Upper lobe of right lung (tissue), 1 donor: ENCODE data around the gene UST. TPM values are rescaled to one million over a fixed set of nuclear protein-coding genes. Genes with fewer than 3 reads are reported as not detected.
"Not testable (repeated sequence)": the region's sequence is repeated elsewhere in the genome, so short reads cannot be mapped to it uniquely, and the experiment has no call there.

Experiments
- ATAC-seq: fragments of 200-7000 bp; cut with Tn5 transposase; one replicate; pipeline ENCODE4 v1.9.1; 2020; ENCODE audit warnings: mild to moderate bottlenecking, moderate library complexity
- DNase-seq: peaks from one replicate; pipeline ENCODE4 v3.0.0-alpha.2; 2020
- H3K27ac ChIP-seq: fragments of 200-600 bp; one replicate; pipeline ENCODE4 v1.8.0; 2022
- H3K27me3 ChIP-seq: fragments of 200-600 bp; one replicate; pipeline ENCODE4 v1.8.0; 2022; ENCODE audit warnings: mild to moderate bottlenecking
- H3K36me3 ChIP-seq: fragments of 200-600 bp; one replicate; pipeline ENCODE4 v1.8.0; 2022
- H3K4me1 ChIP-seq: fragments of 200-600 bp; one replicate; pipeline ENCODE4 v1.8.0; 2022
- H3K4me3 ChIP-seq: fragments of 200-600 bp; one replicate; pipeline ENCODE4 v1.8.0; 2022; ENCODE audit warnings: mild to moderate bottlenecking
- H3K9me3 ChIP-seq: fragments of 200-600 bp; one replicate; pipeline ENCODE4 v1.8.0; 2022
- intact Hi-C: fragments of 100-400 bp; cut with DNase I; formaldehyde crosslinking; loops from one replicate; pipeline ENCODE4 v1.11.0; 2022
- total RNA-seq: library from RNA; stranded (reverse); fragmentation: NEBNext Ultra II Directional; extraction: Animal tissue kit (Norgen Biotek cat#: 25700); gene quantifications from one replicate; pipeline ENCODE4 v1.2.1, GENCODE V29; 2021
- TF ChIP-seq, protein P1 (sequence below): fragments of 200-600 bp; IDR thresholded peaks from one replicate; pipeline ENCODE4 v1.8.0; 2022; ENCODE audit warnings: antibody characterized with exemption
- donor health status: DM: no; HTN: yes; CAD: no; lungs with severe emphysema.

UST gene
- total RNA-seq, 1 donor from 2014 or later, result 11.8 TPM

DNA sequence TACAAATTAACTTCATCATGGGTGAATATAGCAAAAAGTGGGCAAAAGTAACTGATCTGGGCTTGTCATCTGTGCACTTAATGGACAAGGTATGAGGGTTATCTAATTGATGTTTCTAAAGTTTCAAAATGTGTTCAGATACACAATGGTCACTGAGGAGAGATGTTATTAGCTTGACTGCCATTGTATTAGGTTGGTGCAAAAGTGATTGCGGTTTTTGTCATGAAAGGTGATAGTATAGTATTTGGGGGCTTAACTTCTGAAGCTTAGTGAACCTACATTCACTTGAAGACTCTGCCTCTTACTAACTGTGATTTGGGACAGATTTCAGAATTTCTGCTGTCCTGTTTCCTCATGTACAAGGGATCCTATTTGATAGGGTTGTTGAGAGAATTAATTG, 159.6 kb downstream of the UST start:
- H3K27me3 ChIP-seq, result no peaks in the 10 kb centered on the region
- DNase-seq (no peak), ATAC-seq (no peak)
- TF ChIP-seq, protein P1, sequence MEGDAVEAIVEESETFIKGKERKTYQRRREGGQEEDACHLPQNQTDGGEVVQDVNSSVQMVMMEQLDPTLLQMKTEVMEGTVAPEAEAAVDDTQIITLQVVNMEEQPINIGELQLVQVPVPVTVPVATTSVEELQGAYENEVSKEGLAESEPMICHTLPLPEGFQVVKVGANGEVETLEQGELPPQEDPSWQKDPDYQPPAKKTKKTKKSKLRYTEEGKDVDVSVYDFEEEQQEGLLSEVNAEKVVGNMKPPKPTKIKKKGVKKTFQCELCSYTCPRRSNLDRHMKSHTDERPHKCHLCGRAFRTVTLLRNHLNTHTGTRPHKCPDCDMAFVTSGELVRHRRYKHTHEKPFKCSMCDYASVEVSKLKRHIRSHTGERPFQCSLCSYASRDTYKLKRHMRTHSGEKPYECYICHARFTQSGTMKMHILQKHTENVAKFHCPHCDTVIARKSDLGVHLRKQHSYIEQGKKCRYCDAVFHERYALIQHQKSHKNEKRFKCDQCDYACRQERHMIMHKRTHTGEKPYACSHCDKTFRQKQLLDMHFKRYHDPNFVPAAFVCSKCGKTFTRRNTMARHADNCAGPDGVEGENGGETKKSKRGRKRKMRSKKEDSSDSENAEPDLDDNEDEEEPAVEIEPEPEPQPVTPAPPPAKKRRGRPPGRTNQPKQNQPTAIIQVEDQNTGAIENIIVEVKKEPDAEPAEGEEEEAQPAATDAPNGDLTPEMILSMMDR, result no peak
- H3K9me3 ChIP-seq, result no peaks in the 10 kb centered on the region
- intact Hi-C loops, result no loop called here
- H3K36me3 ChIP-seq, result no peaks in the 10 kb centered on the region
- no peak overlapping the region for H3K27ac ChIP-seq
- H3K4me3 ChIP-seq, result no peak overlapping the region
- no peaks in the 10 kb centered on the region for H3K4me1 ChIP-seq

DNA sequence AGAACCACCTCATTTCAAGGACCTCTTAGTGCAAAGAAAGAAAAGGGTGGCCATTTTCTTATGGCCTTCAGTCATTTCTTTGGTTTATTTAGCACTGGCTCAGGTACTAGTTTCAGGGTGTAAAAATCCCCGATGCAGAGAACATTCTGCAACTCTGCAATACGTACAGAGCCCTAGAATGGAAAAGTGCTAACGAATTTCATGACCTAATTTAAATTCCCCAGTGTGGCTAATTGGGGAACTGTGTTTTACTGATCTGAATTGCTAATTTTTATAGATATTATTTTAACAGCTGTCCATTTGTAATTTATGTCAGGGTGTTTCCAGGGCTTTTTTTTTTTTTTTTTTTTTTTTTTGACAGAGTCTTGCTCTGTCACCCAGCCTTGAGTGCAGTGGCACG, 160.7 kb downstream of the UST start:
- no peaks in the 10 kb centered on the region for H3K27me3 ChIP-seq
- H3K27ac ChIP-seq, result no peak overlapping the region
- H3K4me1 ChIP-seq, result no peaks in the 10 kb centered on the region
- no peak for ATAC-seq
- no peak overlapping the region for H3K4me3 ChIP-seq
- intact Hi-C loops, result no loop called here
- no peaks in the 10 kb centered on the region for H3K36me3 ChIP-seq
- no peaks in the 10 kb centered on the region for H3K9me3 ChIP-seq
- no peak for DNase-seq
- TF ChIP-seq, protein P1, result no peak

DNA sequence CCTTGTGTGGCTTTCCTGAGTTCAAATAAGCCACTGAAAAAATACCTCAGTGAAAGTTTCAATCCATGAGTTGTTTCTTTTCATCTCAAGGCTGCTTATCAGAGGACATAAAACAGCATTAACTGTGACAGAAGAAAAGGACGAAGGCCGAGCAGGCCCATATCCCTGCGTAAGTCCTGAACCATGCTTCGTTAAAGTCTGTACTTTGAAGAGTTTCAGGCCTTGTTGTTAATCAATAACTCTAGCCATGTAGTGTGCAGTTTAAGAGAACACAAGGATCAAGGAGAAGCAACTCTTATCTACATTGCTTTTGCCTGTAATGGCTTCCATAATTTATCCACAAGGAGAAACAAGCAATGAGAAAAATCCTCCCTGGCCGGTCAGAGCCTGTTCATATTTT, 165.4 kb downstream of the UST start:
- H3K36me3 ChIP-seq, result no peaks in the 10 kb centered on the region
- no peaks in the 10 kb centered on the region for H3K4me1 ChIP-seq
- ATAC-seq (no peak), DNase-seq (no peak)
- H3K9me3 ChIP-seq, result no peaks in the 10 kb centered on the region
- no peak overlapping the region for H3K4me3 ChIP-seq
- intact Hi-C loops, result no loop called here
- H3K27me3 ChIP-seq, result no peaks in the 10 kb centered on the region
- H3K27ac ChIP-seq, result no peak overlapping the region
- TF ChIP-seq, protein P1, result no peak

DNA sequence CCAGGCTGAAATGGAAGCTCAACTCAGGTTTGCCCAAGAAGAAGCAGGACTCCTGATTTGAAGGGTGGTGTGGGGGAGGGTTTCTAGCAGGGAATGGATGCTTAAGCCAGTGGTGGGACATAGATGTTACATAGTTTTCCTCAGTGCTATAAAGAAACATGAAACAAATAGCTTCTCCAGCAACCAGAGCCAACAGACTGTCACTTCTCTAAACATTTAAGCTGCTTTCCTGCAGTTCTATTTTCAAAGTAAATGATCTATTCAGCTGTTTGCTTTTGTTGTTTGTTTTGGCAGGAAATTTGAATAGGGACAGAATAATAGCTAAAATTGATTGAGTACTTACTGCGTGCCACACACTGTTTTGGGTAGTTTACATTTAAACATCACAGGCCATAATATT, 169.0 kb downstream of the UST start:
- ATAC-seq (no peak), DNase-seq (no peak)
- intact Hi-C loops, result no loop called here
- TF ChIP-seq, protein P1, result no peak
- H3K27ac ChIP-seq, result no peak overlapping the region
- H3K4me3 ChIP-seq, result no peak overlapping the region
- H3K27me3 ChIP-seq, result no peaks in the 10 kb centered on the region
- no peaks in the 10 kb centered on the region for H3K4me1 ChIP-seq
- no peaks in the 10 kb centered on the region for H3K9me3 ChIP-seq
- H3K36me3 ChIP-seq, result no peaks in the 10 kb centered on the region

DNA sequence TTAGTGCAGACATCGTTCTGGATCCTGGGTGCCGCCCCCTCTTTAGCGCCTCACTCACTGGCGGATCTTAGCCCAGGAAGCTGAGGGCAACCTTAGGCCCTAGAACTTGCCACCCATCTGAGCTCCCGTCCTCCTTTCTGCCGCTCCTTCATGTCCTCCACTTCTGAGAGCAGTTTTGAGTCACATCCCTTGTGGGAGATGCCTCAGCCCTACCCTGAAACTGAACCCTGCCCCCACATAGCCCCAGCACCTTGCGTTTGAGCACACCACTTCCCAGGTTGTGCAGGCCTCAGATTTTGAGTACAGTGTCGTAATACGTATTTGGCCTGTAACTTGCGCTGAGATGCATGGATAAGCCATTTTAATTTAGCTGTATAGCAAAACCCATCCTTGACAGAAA, 169.7 kb downstream of the UST start:
- H3K27me3 ChIP-seq, H3K36me3 ChIP-seq, intact Hi-C loops, H3K9me3 ChIP-seq, ATAC-seq, H3K4me3 ChIP-seq, H3K27ac ChIP-seq, DNase-seq, H3K4me1 ChIP-seq: not testable (repeated sequence)

DNA sequence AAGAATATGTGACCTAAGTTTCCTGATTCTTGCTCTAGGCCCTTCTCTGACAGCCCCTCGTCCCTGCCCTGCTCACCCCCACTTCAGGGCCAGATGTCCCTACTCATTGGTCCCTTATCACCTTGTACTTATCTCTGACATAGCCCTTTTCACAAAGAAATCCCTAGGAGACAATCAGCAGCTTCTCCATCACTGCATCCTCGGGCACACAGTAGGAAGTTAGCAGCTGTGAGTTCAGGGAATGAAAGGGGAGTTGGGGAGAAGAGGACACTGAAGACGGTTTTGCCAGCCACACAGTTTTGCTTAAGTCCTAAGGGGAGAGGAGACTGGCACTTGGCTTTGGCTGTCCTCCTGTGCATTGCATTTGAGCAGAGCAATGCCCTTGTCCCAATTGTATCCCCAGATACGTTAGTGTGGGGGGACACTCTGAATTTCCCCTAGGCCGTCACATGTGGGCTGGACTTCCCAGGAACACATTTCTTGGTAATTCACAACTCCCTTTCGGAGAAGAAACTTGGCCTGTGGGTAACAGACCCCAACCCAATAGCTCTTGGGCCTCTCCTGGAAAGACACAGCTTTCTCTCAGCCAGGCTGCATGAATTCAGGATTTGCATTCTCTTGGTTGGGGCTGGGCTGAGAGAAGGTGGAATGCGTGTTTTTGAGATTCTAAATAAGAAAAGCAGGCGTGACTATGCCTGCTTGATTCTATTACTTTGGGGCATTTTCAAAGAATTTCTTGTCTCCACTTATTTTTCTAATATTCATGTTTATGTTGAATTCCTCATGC, 177.6 kb downstream of the UST start:
- intact Hi-C loops, result no loop called here
- no peak overlapping the region for H3K4me3 ChIP-seq
- H3K27me3 ChIP-seq, result no peaks in the 10 kb centered on the region
- ATAC-seq (no peak), DNase-seq (no peak)
- no peak overlapping the region for H3K27ac ChIP-seq
- TF ChIP-seq, protein P1, result no peak
- no peaks in the 10 kb centered on the region for H3K36me3 ChIP-seq
- H3K9me3 ChIP-seq, result no peaks in the 10 kb centered on the region
- no peaks in the 10 kb centered on the region for H3K4me1 ChIP-seq
